OCI-LY3 (cell line): ENCODE measurements around the gene IFT122.

ENCODE experiments used
- H2AFZ ChIP-seq: fragments of 200-600, 300-600 bp; shearing (Covaris generic); 2 replicates; pipeline ENCODE4 v1.6.0; 2014; ENCODE audit warnings: antibody characterized with exemption, low read depth, low read length
- H3K27ac ChIP-seq: fragments of 200-600, 300-600 bp; sonication (generic); 2 replicates; pipeline ENCODE4 v1.5.1; 2014; ENCODE audit warnings: mild to moderate bottlenecking, low read length, moderate library complexity, mixed read lengths
- H3K27me3 ChIP-seq: fragments of 200-600, 300-600 bp; sonication (generic); 2 replicates; pipeline ENCODE4 v1.6.1; 2014; ENCODE audit warnings: low read depth, low read length, mixed read lengths
- H3K36me3 ChIP-seq: fragments of 200-600, 300-600 bp; sonication (generic); replicated peaks from 2 replicates; pipeline ENCODE3; 2014; ENCODE audit warnings: low read depth, low read length, mixed read lengths
- H3K4me1 ChIP-seq: fragments of 300-600, 200-600 bp; sonication (generic); 2 replicates; pipeline ENCODE4 v1.6.1; 2014; ENCODE audit warnings: low read length, mixed read lengths
- H3K4me2 ChIP-seq: fragments of 200-600, 300-600 bp; sonication (generic); 2 replicates; pipeline ENCODE4 v1.6.1; 2014; ENCODE audit warnings: low read length, mixed read lengths
- H3K4me3 ChIP-seq: fragments of 300-600, 200-600 bp; sonication (generic); 2 replicates; pipeline ENCODE4 v1.5.1; 2014; ENCODE audit warnings: antibody characterized with exemption, mild to moderate bottlenecking, low read length, moderate library complexity
- H3K79me2 ChIP-seq: fragments of 300-600, 200-600 bp; shearing (Covaris generic); 2 replicates; pipeline ENCODE4 v1.6.1; 2014; ENCODE audit warnings: mild to moderate bottlenecking, low read length, mixed read lengths
- H3K9ac ChIP-seq: fragments of 300-600, 200-600 bp; shearing (Covaris generic); 2 replicates; pipeline ENCODE4 v1.6.0; 2014; ENCODE audit warnings: mild to moderate bottlenecking, low read length, moderate library complexity
- H3K9me3 ChIP-seq: fragments of 200-600, 300-600 bp; shearing (Covaris generic); 2 replicates; pipeline ENCODE4 v1.6.1; 2014; ENCODE audit warnings: low read length, mixed read lengths; ENCODE audit not compliant: insufficient read depth
- H4K20me1 ChIP-seq: fragments of 200-600, 300-600 bp; sonication (generic); 2 replicates; pipeline ENCODE4 v1.6.1; 2016; ENCODE audit warnings: low read length, mixed read lengths; ENCODE audit not compliant: insufficient read depth
- CTCF ChIP-seq: fragments of 200-600, 300-600 bp; sonication (generic); IDR thresholded peaks from 2 replicates; pipeline ENCODE4 v1.5.1; 2014; ENCODE audit warnings: antibody characterized with exemption, low read length, low read depth
- EZH2phosphoT487 ChIP-seq: fragments of 200-600 bp; shearing (Covaris generic); IDR thresholded peaks from 2 replicates; pipeline ENCODE4 v1.6.1; 2018; ENCODE audit warnings: antibody characterized with exemption, mixed run types, low read depth

IFT122 gene

GRCh38 chr3:129402616-129403015, 37.4 kb upstream of the IFT122 start:
- no peak overlapping the region for H2AFZ ChIP-seq

GRCh38 chr3:129403450-129403849, 36.6 kb upstream of the IFT122 start:
- H3K27ac ChIP-seq, result no peak overlapping the region
- H3K4me1 ChIP-seq, result peaks cover 7% of the 10 kb centered on the region
- peaks cover 8% of the 10 kb centered on the region for H3K79me2 ChIP-seq
- H2AFZ ChIP-seq, result no peak overlapping the region
- H3K27me3 ChIP-seq, result no peaks in the 10 kb centered on the region
- TF ChIP-seq EZH2phosphoT487 (no peak), CTCF (no peak)
- H3K9me3 ChIP-seq, result no peaks in the 10 kb centered on the region
- H3K36me3 ChIP-seq, result no peaks in the 10 kb centered on the region
- H3K4me2 ChIP-seq, result no peak overlapping the region
- no peak overlapping the region for H3K4me3 ChIP-seq
- H4K20me1 ChIP-seq, result peaks cover 1% of the 10 kb centered on the region; the same call in 1 of the 2 replicates
- no peak overlapping the region for H3K9ac ChIP-seq

More at GRCh38 chr3:129402616-129403015, 37.4 kb upstream of the IFT122 start:
- Histone ChIP-seq H3K4me2 (no peak overlapping the region), H3K36me3 (no peaks in the 10 kb centered on the region), H3K4me3 (no peak overlapping the region), H3K27ac (no peak overlapping the region), H4K20me1 (peaks cover 7% of the 10 kb centered on the region; the same call in 1 of the 2 replicates), H3K9ac (no peak overlapping the region), H3K27me3 (no peaks in the 10 kb centered on the region), H3K79me2 (peaks cover 16% of the 10 kb centered on the region), H3K9me3 (no peaks in the 10 kb centered on the region), H3K4me1 (peaks cover 13% of the 10 kb centered on the region)
- TF ChIP-seq CTCF (no peak), EZH2phosphoT487 (no peak)

- Histone ChIP-seq H3K27me3 (no peaks in the 10 kb centered on the region), H3K4me3 (no peak overlapping the region), H2AFZ (no peak overlapping the region), H3K36me3 (no peaks in the 10 kb centered on the region), H3K4me1 (peaks cover 6% of the 10 kb centered on the region), H3K27ac (no peak overlapping the region), H3K79me2 (peaks cover 1% of the 10 kb centered on the region), H3K9ac (no peak overlapping the region), H4K20me1 (no peaks in the 10 kb centered on the region), H3K4me2 (no peak overlapping the region), H3K9me3 (no peaks in the 10 kb centered on the region)
- TF ChIP-seq CTCF (no peak), EZH2phosphoT487 (no peak)
These were observed 35.9 kb upstream of the IFT122 start for GRCh38 chr3:129404130-129404529.

- Histone ChIP-seq H3K4me3 (no peak overlapping the region), H3K79me2 (no peaks in the 10 kb centered on the region), H3K27me3 (no peaks in the 10 kb centered on the region), H2AFZ (no peak overlapping the region), H3K4me2 (no peak overlapping the region), H3K27ac (no peak overlapping the region), H3K9me3 (no peaks in the 10 kb centered on the region), H3K9ac (no peak overlapping the region), H4K20me1 (no peaks in the 10 kb centered on the region), H3K4me1 (peaks cover 6% of the 10 kb centered on the region), H3K36me3 (no peaks in the 10 kb centered on the region)
- TF ChIP-seq CTCF, result no peak
- TF ChIP-seq EZH2phosphoT487, result no peak
These were observed 35.4 kb upstream of the IFT122 start for GRCh38 chr3:129404610-129405009.
